ENCODE results near the gene GNAO1.

GNAO1 gene

GRCh38 chr16:56351481-56351880 lies 160.2 kb downstream of the GNAO1 start:
- DNase-seq, result no peak

DNA sequence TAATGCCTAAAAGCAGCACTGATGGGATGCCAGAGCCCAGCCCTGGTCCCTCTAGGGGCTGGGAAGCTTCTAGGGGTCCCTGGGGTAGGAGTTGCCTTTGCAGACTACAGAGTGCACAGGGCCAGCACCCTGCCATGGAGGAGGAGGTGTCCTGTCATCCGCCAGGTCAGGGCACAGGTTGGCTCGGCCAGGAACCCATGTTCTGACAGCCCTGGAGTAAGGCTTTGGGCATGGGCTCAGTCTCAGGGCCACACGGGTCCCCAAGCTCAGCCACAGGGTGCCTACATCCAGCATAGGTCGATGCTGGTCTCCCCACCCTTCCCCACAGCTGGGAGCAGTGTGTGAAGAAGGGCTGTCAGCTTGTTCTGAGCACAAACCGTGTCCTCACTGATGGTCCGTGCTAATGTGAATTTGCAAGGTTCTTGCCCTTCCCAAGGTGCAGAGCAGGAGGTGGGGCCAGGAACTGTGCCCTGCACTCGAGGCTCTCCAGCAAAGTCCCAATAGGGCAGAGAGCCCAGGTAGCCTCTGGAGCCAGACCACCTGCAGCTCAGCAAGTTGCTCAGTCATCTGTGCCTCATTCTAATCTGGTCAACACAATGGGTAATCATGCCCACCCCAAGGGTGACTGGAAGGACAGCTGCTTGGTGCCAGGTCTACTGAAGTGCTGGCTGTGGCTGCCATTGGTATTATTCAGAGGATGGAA lies 161.2 kb downstream of the GNAO1 start:
- DNase-seq, result no peak

GRCh38 chr16:56353054-56353921 lies 162.0 kb downstream of the GNAO1 start:
- DNase-seq, result no peak

DNA sequence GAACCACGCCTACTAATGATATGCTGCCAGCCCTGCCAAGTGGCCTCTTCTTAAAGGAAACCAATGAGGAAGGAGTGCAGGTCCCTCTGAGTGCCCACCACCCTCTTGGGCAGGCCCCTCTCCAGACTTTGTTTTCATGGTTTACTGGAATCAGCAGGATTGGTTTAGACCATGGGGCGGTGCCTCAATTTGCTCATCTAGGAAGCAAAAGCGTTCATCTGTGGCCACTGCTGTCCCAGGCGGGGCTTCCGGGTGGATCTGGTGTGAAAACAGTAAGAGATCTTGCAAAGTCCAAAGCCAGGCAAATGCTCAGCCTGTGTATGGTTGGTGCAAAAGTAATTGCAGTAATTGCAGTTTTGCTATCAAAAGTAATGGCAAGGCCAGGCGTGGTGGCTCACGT lies 162.7 kb downstream of the GNAO1 start:
- DNase-seq, result no peak

DNA sequence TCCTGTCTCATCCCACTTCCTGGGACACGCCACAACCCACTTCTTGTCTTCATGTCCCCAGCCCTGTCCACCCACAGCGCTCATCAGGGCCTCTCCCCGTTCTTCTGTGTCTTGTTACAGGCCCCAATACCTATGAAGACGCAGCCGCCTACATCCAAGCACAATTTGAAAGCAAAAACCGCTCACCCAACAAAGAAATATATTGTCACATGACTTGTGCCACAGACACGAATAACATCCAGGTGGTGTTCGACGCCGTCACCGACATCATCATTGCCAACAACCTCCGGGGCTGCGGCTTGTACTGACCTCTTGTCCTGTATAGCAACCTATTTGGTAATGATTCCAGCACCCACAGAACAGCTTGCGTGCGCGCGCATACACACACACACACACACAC lies 163.5 kb downstream of the GNAO1 start:
- no peak for DNase-seq

GRCh38 chr16:56355221-56355620 lies 163.9 kb downstream of the GNAO1 start:
- no peak for DNase-seq

- DNase-seq, result no peak
Measured at GRCh38 chr16:56355786-56356275, 164.5 kb downstream of the GNAO1 start.

GRCh38 chr16:56356276-56357240 lies 165.3 kb downstream of the GNAO1 start:
- peak; percentile 35 for DNase-seq

DNA sequence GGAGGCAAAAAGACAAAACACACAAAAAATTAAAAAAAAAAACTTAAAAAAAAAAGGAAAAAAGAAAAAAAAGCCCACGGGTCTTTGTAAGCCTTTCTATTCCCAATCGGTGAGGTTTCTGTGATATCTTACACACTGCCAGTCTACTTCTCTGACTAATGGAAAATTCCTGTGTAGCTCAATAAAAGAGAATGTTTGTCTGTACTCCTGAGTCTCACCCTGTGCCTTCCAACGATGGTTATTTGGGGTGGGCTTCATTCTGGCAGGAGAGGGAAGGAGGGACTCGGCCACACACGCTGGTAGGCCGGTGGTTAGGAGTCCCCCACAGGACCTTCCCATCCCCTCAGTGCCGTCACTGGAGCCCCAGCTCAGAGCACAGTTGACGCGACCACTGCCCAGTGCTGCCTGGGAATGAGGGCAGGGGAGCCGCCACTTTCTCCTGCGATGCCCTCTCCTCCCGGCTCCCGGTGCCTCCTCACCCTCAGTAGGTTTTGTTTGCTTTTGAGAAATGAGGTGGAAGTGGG lies 166.0 kb downstream of the GNAO1 start:
- no peak for DNase-seq

DNA sequence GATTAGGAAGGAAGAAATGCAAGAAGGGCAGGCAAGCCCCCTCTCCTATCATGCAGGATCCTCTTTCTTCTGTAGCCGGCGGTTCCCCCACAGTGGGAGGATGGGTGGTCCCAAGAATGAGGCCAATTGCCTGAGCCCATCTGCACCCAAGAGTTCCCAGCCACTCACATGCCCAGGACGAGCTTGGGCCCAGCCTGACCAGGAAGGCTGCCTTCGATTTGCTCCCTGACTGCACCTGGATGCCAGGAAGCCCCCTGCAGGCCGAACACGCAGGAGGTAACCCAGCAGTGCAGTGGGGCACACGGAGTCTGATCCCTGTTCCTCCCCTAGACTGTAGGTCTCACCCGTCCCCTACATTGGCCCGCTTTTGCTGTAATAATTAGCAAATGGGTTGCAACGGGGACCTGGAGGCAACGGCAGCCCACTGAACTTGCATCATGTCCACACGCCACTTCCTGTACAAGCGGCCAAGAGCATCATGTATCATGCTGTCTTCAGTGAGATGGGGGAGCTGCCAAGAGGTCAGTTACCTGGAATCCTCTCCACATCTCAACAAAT lies 166.6 kb downstream of the GNAO1 start:
- DNase-seq, result no peak

- no peak for DNase-seq
Measured at GRCh38 chr16:56360117-56361008, 169.1 kb downstream of the GNAO1 start.

- DNase-seq, result no peak
Measured at GRCh38 chr16:56362057-56362655, 170.9 kb downstream of the GNAO1 start.

DNA sequence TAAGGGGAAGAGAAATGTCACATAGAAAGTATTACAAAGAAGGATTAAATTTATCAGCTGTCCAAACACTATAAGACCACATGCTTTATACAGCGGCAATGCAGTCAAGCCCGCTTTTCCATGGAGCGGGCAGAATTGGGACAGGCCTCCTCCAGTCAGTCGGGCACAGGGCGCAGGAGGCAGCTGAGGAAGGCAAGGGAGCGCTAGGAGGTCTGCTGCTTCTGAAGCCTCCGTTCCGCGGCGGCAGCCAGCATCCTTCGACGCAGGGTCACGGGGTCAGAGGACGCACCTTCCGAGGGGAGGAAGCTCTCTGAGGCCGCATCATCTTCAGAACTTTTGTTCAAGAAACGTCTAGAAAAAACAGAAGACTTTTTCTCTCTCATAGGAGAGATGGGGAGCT lies 171.4 kb downstream of the GNAO1 start:
- DNase-seq, result no peak

DNA sequence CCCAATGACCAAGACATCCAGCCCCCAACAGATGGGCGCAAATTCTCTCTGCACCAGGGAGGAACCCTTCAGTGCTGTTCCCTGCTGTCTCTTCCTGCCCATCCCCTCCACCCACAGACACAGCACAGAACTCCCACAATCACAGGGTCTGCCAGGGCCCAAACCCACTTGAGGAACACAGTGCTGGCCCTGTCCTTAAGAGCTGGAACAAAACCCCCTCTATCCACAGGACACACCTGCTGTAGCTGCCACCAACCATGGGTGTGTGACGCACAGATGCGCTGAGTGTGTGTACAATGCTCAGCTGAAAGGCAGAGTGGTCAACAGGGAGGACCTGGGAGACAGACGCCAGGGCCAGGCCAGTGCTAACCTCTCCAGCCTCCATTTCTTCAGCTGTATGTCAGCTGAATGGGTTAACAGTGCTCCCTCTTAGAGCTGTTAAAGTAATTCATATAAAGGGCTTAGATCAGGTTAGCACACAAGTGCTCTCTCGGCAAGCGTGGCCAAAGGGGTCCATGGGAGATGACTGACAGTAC lies 172.0 kb downstream of the GNAO1 start:
- no peak for DNase-seq

GRCh38 chr16:56363781-56364565 lies 172.7 kb downstream of the GNAO1 start:
- DNase-seq, result no peak

DNA sequence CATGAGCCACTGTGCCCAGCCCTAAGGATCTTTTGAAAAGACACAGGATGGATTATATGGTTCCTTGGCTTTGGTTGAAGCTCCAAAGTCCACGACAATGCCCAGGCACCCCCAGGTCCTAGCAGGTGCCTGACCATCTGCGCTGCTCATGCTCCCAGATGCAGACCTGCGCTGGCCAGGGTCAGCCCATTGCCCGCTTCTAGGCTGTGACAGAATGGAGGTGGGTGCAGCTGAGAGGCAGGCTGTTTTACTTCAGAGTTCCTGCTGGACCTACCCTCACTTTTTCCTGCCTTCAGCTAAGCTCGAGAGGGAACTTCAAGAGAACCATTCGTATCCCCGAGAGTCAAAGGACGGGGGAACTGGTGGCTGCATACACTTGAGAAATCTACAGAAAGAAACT lies 173.6 kb downstream of the GNAO1 start:
- no peak for DNase-seq

DNA sequence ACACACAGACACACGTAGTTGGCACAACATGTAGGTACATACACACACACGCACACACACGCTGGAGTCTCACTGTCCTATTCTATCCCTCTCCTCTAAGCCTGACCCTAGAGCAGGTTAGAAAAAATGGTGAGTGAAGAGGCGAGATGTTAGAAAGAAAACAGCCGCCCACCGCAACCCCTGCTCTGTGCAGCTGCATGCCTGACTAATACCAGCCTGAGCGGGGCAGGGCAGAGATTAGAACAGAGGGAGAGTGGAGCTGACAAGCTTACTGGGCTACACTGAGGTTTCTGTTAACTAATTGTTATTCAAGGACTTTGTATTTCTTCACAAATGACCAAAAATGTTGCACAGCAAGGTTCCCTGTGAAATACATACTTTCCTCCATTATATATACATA lies 174.3 kb downstream of the GNAO1 start:
- DNase-seq, result no peak

- no peak for DNase-seq
Measured at GRCh38 chr16:56366945-56367344, 175.7 kb downstream of the GNAO1 start.

DNA sequence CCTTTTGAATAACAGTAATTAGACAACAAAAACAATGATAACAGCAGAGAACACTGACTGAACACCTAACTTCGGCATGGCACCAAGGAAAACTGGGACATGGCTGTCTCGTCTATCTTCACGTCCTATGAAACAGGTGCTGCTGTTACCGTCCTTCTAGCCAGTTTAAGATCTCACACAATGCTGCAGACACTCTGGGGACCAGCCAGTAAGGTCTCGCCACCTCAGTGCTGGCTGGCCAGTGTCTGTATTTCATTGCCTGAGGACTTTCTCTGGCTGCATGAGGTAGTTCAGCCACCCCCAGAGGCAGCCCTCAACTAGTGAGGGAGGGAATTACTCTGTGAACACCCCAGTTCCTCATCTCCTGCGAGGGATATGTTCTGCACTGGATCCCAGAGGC lies 176.5 kb downstream of the GNAO1 start:
- DNase-seq, result no peak

GRCh38 chr16:56368545-56368944 lies 177.3 kb downstream of the GNAO1 start:
- no peak for DNase-seq
